GM18526 (cell line): ENCODE results near the gene TTC22.

Source experiments
- POLR2A ChIP-seq: IDR thresholded peaks from 3 replicates; pipeline ENCODE4 v1.6.1; 2011; ENCODE audit not compliant: insufficient read length; ENCODE audit errors: extremely low read depth

TTC22 gene

GRCh38 chr1:54838565-54839180 is 37.5 kb upstream of the TTC22 start:
- no peak for TF ChIP-seq POLR2A

- no peak for TF ChIP-seq POLR2A
Observed at GRCh38 chr1:54837002-54837853, 36.1 kb upstream of the TTC22 start.

GRCh38 chr1:54836594-54836993 is 35.5 kb upstream of the TTC22 start:
- no peak for TF ChIP-seq POLR2A

- TF ChIP-seq POLR2A, result no peak
Observed at GRCh38 chr1:54835970-54836369, 34.8 kb upstream of the TTC22 start.

GRCh38 chr1:54835131-54835898 is 34.2 kb upstream of the TTC22 start:
- no peak for TF ChIP-seq POLR2A

- TF ChIP-seq POLR2A, result no peak
Observed at GRCh38 chr1:54834007-54834541, 33.0 kb upstream of the TTC22 start.

- TF ChIP-seq POLR2A, result no peak
Observed at GRCh38 chr1:54833121-54833520, 32.0 kb upstream of the TTC22 start.

- TF ChIP-seq POLR2A, result no peak
Observed at GRCh38 chr1:54826226-54826816, 25.2 kb upstream of the TTC22 start.

- no peak for TF ChIP-seq POLR2A
Observed at GRCh38 chr1:54825696-54826095, 24.6 kb upstream of the TTC22 start.

- TF ChIP-seq POLR2A, result no peak
Observed at GRCh38 chr1:54823670-54824069, 22.5 kb upstream of the TTC22 start.

- TF ChIP-seq POLR2A, result no peak
Observed at GRCh38 chr1:54819733-54820132, 18.6 kb upstream of the TTC22 start.

- TF ChIP-seq POLR2A, result no peak
Observed at GRCh38 chr1:54819195-54819536, 18.0 kb upstream of the TTC22 start.

- no peak for TF ChIP-seq POLR2A
Observed at GRCh38 chr1:54818461-54819194, 17.5 kb upstream of the TTC22 start.

- TF ChIP-seq POLR2A, result no peak
Observed at GRCh38 chr1:54816951-54817350, 15.8 kb upstream of the TTC22 start.

- no peak for TF ChIP-seq POLR2A
Observed at GRCh38 chr1:54816130-54816529, 15.0 kb upstream of the TTC22 start.
